NCI-H2029 (cell line): Measurements from ENCODE around the gene KIAA1586.

ENCODE experiments used
- DNase-seq: peaks from one replicate; lab custom pipeline; 2025; lab: John Stamatoyannopoulos, UW

KIAA1586 gene

GRCh38 chr6:57104336-57104735 is 57.8 kb downstream of the KIAA1586 start:
- no peak for DNase-seq
